HEK293 (cell line): ENCODE measurements around the gene RAB11FIP5.

ENCODE experiments used
- CTCF ChIA-PET: fragments of 350-600 bp; formaldehyde crosslinking; extraction: SDS; loops from one replicate; lab custom pipeline; 2021; ENCODE audit warnings: antibody characterized with exemption; lab: Yijun Ruan, JAX
- POLR2A ChIA-PET: fragments of 300-600 bp; formaldehyde crosslinking; extraction: SDS; loops from one replicate; lab custom pipeline; 2020; ENCODE audit warnings: antibody characterized with exemption, inconsistent platforms; lab: Yijun Ruan, JAX
- H3K27ac ChIP-seq: fragments of 200-500 bp; sonication (Bioruptor generic); 2 replicates; pipeline ENCODE4 v1.5.1; 2014; ENCODE audit warnings: low read depth, low read length, control low read depth, inconsistent platforms; ENCODE audit errors: extremely low read depth
- H3K36me3 ChIP-seq, 2 experiments: fragments of 200-500 bp in 1 of 2; sonication (Bioruptor generic) in 1 of 2; 1 replicate in 1 of 2; 2 replicates in 1 of 2; pipeline ENCODE4 v1.5.1; 2014 to 2017; ENCODE audit warnings: inconsistent platforms in 2 of 2, low read length in 2 of 2; ENCODE audit not compliant: control insufficient read depth in 2 of 2, insufficient read depth in 1 of 2
- H3K4me1 ChIP-seq: fragments of 200-500 bp; sonication (Bioruptor generic); 2 replicates; pipeline ENCODE4 v1.5.1; 2014; ENCODE audit warnings: mild to moderate bottlenecking, low read length, inconsistent platforms; ENCODE audit not compliant: control insufficient read depth, insufficient read depth
- H3K4me3 ChIP-seq: 2 replicates; pipeline ENCODE4 v1.5.1; 2011; ENCODE audit warnings: low read depth, mild to moderate bottlenecking, control low read depth, low read length, moderate library complexity
- H3K9me3 ChIP-seq: fragments of 200-500 bp; sonication (Bioruptor generic); 2 replicates; pipeline ENCODE4 v1.5.1; 2014; ENCODE audit warnings: low read depth, low read length, inconsistent platforms; ENCODE audit not compliant: control insufficient read depth, insufficient read depth
- BCL11A ChIP-seq: fragments of 450-650 bp; formaldehyde crosslinking; IDR thresholded peaks from 2 replicates; pipeline ENCODE4 v1.5.1; 2016; ENCODE audit warnings: low read depth, missing biosample characterization, missing genetic modification characterization
- BCL11B ChIP-seq: fragments of 450-650 bp; formaldehyde crosslinking; IDR thresholded peaks from 2 replicates; pipeline ENCODE4 v1.5.1; 2016; ENCODE audit warnings: low read depth, missing biosample characterization, missing genetic modification characterization
- HOXC10 ChIP-seq: sonication (generic); formaldehyde crosslinking; IDR thresholded peaks from 2 replicates; pipeline ENCODE4 v1.8.1; 2023; ENCODE audit warnings: mild to moderate bottlenecking, missing genetic modification reagents
- KLF8 ChIP-seq: fragments of 450-650 bp; formaldehyde crosslinking; IDR thresholded peaks from 2 replicates; pipeline ENCODE4 v1.5.1; 2016; ENCODE audit warnings: missing biosample characterization, missing genetic modification characterization
- SETDB1 ChIP-seq: IDR thresholded peaks from one replicate; pipeline ENCODE4 v1.6.1; 2017; ENCODE audit warnings: mild to moderate bottlenecking, low read length, moderate library complexity, mixed read lengths; ENCODE audit not compliant: insufficient read length
- ZBTB48 ChIP-seq: fragments of 450-650 bp; formaldehyde crosslinking; IDR thresholded peaks from 2 replicates; pipeline ENCODE4 v1.5.1; 2016; ENCODE audit warnings: missing biosample characterization, missing genetic modification characterization
- ZBTB6 ChIP-seq: fragments of 450-650 bp; formaldehyde crosslinking; IDR thresholded peaks from 2 replicates; pipeline ENCODE4 v1.5.1; 2017; ENCODE audit warnings: missing biosample characterization, missing genetic modification characterization
- ZNF114 ChIP-seq: fragments of 450-650 bp; formaldehyde crosslinking; IDR thresholded peaks from 2 replicates; pipeline ENCODE4 v1.5.0; 2017; ENCODE audit warnings: missing biosample characterization, missing genetic modification characterization
- ZNF146 ChIP-seq: fragments of 450-650 bp; formaldehyde crosslinking; IDR thresholded peaks from 2 replicates; pipeline ENCODE4 v1.5.1; 2016; ENCODE audit warnings: missing biosample characterization, missing genetic modification characterization
- ZNF148 ChIP-seq: fragments of 450-650 bp; formaldehyde crosslinking; IDR thresholded peaks from 2 replicates; pipeline ENCODE4 v1.5.0; 2017; ENCODE audit warnings: missing biosample characterization, missing genetic modification characterization, borderline replicate concordance
- ZNF211 ChIP-seq: fragments of 450-650 bp; formaldehyde crosslinking; IDR thresholded peaks from 2 replicates; pipeline ENCODE4 v1.5.1; 2016; ENCODE audit warnings: low read depth, missing biosample characterization, missing genetic modification characterization
- ZNF223 ChIP-seq: fragments of 450-650 bp; formaldehyde crosslinking; IDR thresholded peaks from 2 replicates; pipeline ENCODE4 v1.5.1; 2016; ENCODE audit warnings: missing biosample characterization, missing genetic modification characterization
- ZNF302 ChIP-seq: fragments of 450-650 bp; formaldehyde crosslinking; IDR thresholded peaks from 2 replicates; pipeline ENCODE4 v1.5.1; 2016; ENCODE audit warnings: missing biosample characterization, missing genetic modification characterization, low read depth
- ZNF311 ChIP-seq: fragments of 450-650 bp; formaldehyde crosslinking; IDR thresholded peaks from 2 replicates; pipeline ENCODE4 v1.5.1; 2017; ENCODE audit warnings: missing biosample characterization, missing genetic modification characterization, borderline replicate concordance
- ZNF324 ChIP-seq: fragments of 450-650 bp; formaldehyde crosslinking; IDR thresholded peaks from 2 replicates; pipeline ENCODE4 v1.5.1; 2016; ENCODE audit warnings: missing biosample characterization, missing genetic modification characterization
- ZNF335 ChIP-seq: fragments of 450-650 bp; formaldehyde crosslinking; conservative IDR thresholded peaks from 2 replicates; pipeline ENCODE4 v1.5.1; 2016; ENCODE audit warnings: missing biosample characterization, missing genetic modification characterization
- ZNF341 ChIP-seq: fragments of 450-650 bp; formaldehyde crosslinking; IDR thresholded peaks from 2 replicates; pipeline ENCODE4; 2016; ENCODE audit warnings: low read depth, missing biosample characterization, missing genetic modification characterization
- ZNF416 ChIP-seq: fragments of 450-650 bp; formaldehyde crosslinking; IDR thresholded peaks from 2 replicates; pipeline ENCODE4 v1.5.1; 2016; ENCODE audit warnings: missing biosample characterization, missing genetic modification characterization
- ZNF48 ChIP-seq: fragments of 450-650 bp; formaldehyde crosslinking; IDR thresholded peaks from 2 replicates; pipeline ENCODE4 v1.5.1; 2016; ENCODE audit warnings: missing biosample characterization, missing genetic modification characterization
- ZNF544 ChIP-seq: fragments of 450-650 bp; formaldehyde crosslinking; IDR thresholded peaks from 2 replicates; pipeline ENCODE4 v1.5.0; 2017; ENCODE audit warnings: missing biosample characterization, missing genetic modification characterization
- ZNF555 ChIP-seq: fragments of 450-650 bp; formaldehyde crosslinking; conservative IDR thresholded peaks from 2 replicates; pipeline ENCODE4 v1.5.1; 2017; ENCODE audit warnings: missing biosample characterization, mild to moderate bottlenecking, missing genetic modification characterization, inconsistent platforms
- ZNF692 ChIP-seq: fragments of 450-650 bp; formaldehyde crosslinking; IDR thresholded peaks from 2 replicates; pipeline ENCODE4 v1.5.1; 2016; ENCODE audit warnings: missing biosample characterization, missing genetic modification characterization
- ZNF777 ChIP-seq: fragments of 450-650 bp; formaldehyde crosslinking; IDR thresholded peaks from 2 replicates; pipeline ENCODE4 v1.5.1; 2017; ENCODE audit warnings: missing biosample characterization, missing genetic modification characterization, borderline replicate concordance
- ZSCAN5A ChIP-seq: fragments of 450-650 bp; formaldehyde crosslinking; IDR thresholded peaks from 2 replicates; pipeline ENCODE4 v1.5.1; 2016; ENCODE audit warnings: missing biosample characterization, missing genetic modification characterization
- TF ChIP-seq, protein P1 (sequence below): fragments of 450-650 bp; formaldehyde crosslinking; IDR thresholded peaks from 2 replicates; pipeline ENCODE4 v1.5.1; 2017; ENCODE audit warnings: missing biosample characterization, missing genetic modification characterization

Gene RAB11FIP5

DNA sequence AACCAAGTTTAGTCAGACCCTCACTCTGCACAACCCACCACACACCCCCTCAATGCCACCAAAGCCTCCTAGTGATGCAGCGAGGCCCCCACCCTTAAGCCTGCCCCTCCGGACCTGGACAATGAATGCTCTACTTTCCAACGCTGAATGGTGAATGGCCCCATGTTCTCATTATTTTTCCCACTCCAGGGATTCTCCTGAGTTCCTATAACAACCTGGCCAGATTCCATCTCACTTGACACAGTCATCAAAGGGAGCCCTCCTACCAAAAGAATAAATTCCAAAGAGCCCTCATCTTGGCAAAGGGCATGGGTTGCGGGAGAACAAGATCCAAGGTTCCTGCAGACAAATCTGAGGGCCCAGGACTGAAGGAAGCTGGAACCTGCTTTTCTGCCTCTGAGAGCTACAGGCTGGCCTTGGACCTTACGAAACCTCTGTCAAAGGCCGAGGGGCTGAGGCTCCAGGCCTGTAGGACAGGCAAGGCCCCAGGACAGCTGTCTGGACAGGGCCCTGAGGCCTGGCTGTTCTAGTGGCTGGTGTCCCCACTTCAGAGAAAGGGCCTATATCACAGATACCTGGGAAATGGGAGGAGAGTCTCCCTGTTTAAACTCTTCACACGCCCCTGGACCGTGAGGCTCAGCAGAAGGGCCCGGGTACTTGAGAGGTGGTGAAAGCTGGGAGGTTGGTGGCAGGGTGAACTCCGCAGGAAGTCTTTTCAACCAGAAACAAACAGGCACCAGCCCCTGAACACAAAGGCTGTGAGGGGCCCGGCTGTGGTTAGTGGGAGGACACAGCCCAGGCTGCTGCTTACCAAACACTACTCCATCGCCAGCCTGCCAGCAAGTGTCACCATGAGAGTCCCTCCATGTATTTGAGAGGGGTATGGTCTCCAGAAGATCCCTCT lies 68.6 kb downstream of the RAB11FIP5 start:
- no peak for TF ChIP-seq ZNF48 (tag by site-specific recombination)
- TF ChIP-seq SETDB1, result no peak
- no peak for TF ChIP-seq ZNF777 (tag by site-specific recombination)
- no peak for TF ChIP-seq ZNF692 (tag by site-specific recombination)
- TF ChIP-seq ZBTB48 (tag by site-specific recombination), result no peak
- TF ChIP-seq ZNF146, result no peak
- TF ChIP-seq ZNF341 (tag by site-specific recombination), result no peak
- no peak for TF ChIP-seq ZNF335 (tag by site-specific recombination)
- no peak for TF ChIP-seq BCL11A
- no peak for TF ChIP-seq ZBTB6 (tag by site-specific recombination)
- no peak for TF ChIP-seq ZNF114 (tag by site-specific recombination)
- no peak for TF ChIP-seq ZNF148 (tag by site-specific recombination)
- no peak for TF ChIP-seq ZNF416 (tag by site-specific recombination)
- TF ChIP-seq, all 188 proteins: peak for 0
- H3K36me3 ChIP-seq, result peaks cover 3 to 7% of the 10 kb centered on the region in 2 experiments; a peak in 2 of 3 replicates
- H3K9me3 ChIP-seq, result no peaks in the 10 kb centered on the region
- H3K4me3 ChIP-seq, result no peak overlapping the region
- H3K27ac ChIP-seq, result no peak overlapping the region
- CTCF ChIA-PET, result interaction anchor here (1.2 kb wide), 1 partner anchor 112 kb away, joined by 5 read pairs; no protein-coding TSS in a partner anchor
- POLR2A ChIA-PET, result no interaction called here
- no peaks in the 10 kb centered on the region for H3K4me1 ChIP-seq

- ChIA-PET POLR2A (no interaction called here), CTCF (interaction anchor here (0.5 to 1.2 kb wide), 3 partner anchors 12 to 113 kb away, joined by 3 to 5 read pairs (median 3); no protein-coding TSS in a partner anchor)
- no peaks in the 10 kb centered on the region for H3K4me1 ChIP-seq
- no peak for TF ChIP-seq ZNF211 (tag by site-specific recombination)
- no peak for TF ChIP-seq KLF8 (tag by site-specific recombination)
- no peak for TF ChIP-seq ZNF544 (tag by site-specific recombination)
- TF ChIP-seq ZNF311 (tag by site-specific recombination), result no peak
- no peak for TF ChIP-seq ZSCAN5A (tag by site-specific recombination)
- no peak for TF ChIP-seq ZNF324
- no peak for TF ChIP-seq ZNF555 (tag by site-specific recombination)
- TF ChIP-seq, protein P1, sequence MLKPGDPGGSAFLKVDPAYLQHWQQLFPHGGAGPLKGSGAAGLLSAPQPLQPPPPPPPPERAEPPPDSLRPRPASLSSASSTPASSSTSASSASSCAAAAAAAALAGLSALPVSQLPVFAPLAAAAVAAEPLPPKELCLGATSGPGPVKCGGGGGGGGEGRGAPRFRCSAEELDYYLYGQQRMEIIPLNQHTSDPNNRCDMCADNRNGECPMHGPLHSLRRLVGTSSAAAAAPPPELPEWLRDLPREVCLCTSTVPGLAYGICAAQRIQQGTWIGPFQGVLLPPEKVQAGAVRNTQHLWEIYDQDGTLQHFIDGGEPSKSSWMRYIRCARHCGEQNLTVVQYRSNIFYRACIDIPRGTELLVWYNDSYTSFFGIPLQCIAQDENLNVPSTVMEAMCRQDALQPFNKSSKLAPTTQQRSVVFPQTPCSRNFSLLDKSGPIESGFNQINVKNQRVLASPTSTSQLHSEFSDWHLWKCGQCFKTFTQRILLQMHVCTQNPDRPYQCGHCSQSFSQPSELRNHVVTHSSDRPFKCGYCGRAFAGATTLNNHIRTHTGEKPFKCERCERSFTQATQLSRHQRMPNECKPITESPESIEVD (tag by site-specific recombination), result no peak
- TF ChIP-seq ZNF302 (tag by site-specific recombination), result no peak
- no peak for TF ChIP-seq BCL11B (tag by site-specific recombination)
- TF ChIP-seq ZNF335 (tag by site-specific recombination), result no peak
- no peak for TF ChIP-seq ZNF692 (tag by site-specific recombination)
- no peak for TF ChIP-seq ZNF223 (tag by site-specific recombination)
- TF ChIP-seq HOXC10 (CRISPR knock-in tag), result no peak
- H3K4me3 ChIP-seq, result no peak overlapping the region
- H3K9me3 ChIP-seq, result no peaks in the 10 kb centered on the region
- H3K27ac ChIP-seq, result no peak overlapping the region
- H3K36me3 ChIP-seq, result peaks cover 3 to 7% of the 10 kb centered on the region in 2 experiments; a peak in 2 of 3 replicates
These were observed 69.5 kb downstream of the RAB11FIP5 start for GRCh38 chr2:73043276-73043675.
